ENCODE data around the gene ASXL1.

The ASXL1 gene

DNA sequence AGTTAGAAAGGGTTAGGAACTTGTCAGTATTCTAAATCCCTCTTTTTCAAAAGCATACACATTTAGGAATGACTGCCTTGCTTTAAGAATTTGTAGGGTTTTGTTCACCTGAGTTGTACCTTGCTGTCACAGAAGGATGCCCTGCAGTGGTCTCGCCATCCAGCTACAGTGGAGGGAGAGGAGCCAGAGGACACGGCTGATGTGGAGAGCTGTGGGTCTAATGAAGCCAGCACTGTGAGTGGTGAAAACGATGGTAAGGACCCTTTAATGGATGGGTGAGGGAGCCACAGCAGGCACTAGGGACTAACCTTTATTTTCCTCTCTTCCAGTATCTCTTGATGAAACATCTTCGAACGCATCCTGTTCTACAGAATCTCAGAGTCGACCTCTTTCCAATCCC, 69.9 kb downstream of the ASXL1 start:
- H3K9me3 ChIP-seq (ENCODE audit: insufficient read depth, low read depth, low read length) = no peaks in the 10 kb centered on the region
- no CpG with 5 or more reads among the region's 6 CpGs for WGBS (ENCODE audit: extremely low coverage, insufficient coverage, insufficient read length)

DNA sequence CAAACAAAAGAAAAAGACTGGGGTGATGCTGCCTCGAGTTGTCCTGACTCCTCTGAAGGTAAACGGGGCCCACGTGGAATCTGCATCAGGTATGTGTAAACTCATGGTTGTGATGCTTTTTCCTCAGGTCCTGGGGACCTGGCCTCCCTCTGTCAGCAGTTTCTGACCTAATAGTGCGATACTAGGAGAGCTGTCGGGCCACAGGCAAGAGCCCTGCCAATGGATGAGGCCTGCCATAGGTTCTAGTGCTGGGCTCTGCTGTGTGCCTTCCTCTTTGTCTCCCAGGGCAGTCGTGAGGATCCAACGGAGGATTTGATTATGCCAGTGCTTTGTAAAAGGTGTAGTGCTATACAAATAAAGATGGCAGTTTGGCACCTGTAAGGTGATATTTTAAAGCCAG, 71.2 kb downstream of the ASXL1 start:
- Histone ChIP-seq H4K91ac (ENCODE audit: low read depth, low read length) (no peak overlapping the region), H3K4me1 (ENCODE audit: control insufficient read depth in 1 of 2, insufficient read depth in 2 of 2, low read length in 2 of 2) (no peaks in the 10 kb centered on the region), H2BK120ac (ENCODE audit: insufficient read depth, low read length, poor library complexity) (no peak overlapping the region), H3K4me2 (ENCODE audit: low read length) (no peak overlapping the region), H3K79me2 (ENCODE audit: control insufficient read depth, insufficient read depth, low read length, poor library complexity) (no peaks in the 10 kb centered on the region), H2BK5ac (ENCODE audit: low read depth, low read length, poor library complexity) (no peak overlapping the region), H3K9ac (ENCODE audit: low read length) (no peak overlapping the region), H3K4ac (ENCODE audit: low read depth, low read length) (no peak overlapping the region), H3K36me3 (ENCODE audit: control insufficient read depth in 1 of 2, insufficient read depth in 2 of 2, low read length in 2 of 2) (peaks cover 32 to 54% of the 10 kb centered on the region in 2 experiments), H3K79me1 (ENCODE audit: low read length) (no peaks in the 10 kb centered on the region), H3K27me3 (ENCODE audit: insufficient read depth, low read length) (no peaks in the 10 kb centered on the region), H2BK12ac (ENCODE audit: low read length) (no peak overlapping the region), H2AFZ (ENCODE audit: insufficient read depth, low read length, poor library complexity) (no peak overlapping the region), H3K14ac (ENCODE audit: low read length) (no peak overlapping the region), H2AK5ac (ENCODE audit: low read length) (no peak overlapping the region), H3K18ac (ENCODE audit: low read length) (no peak overlapping the region), H3K4me3 (ENCODE audit: low read depth, low read length) (no peak overlapping the region), H4K8ac (ENCODE audit: low read depth, low read length) (no peak overlapping the region), H3K23ac (ENCODE audit: low read length) (no peak overlapping the region), H4K12ac (ENCODE audit: low read depth, low read length) (no peak overlapping the region), H3K27ac (ENCODE audit: low read depth, low read length) (no peak overlapping the region), H3K9me3 (ENCODE audit: insufficient read depth, low read depth, low read length) (no peaks in the 10 kb centered on the region)
- DNase-seq = no peak
- WGBS (ENCODE audit: extremely low coverage, insufficient coverage, insufficient read length) = no CpG with 5 or more reads among the region's 7 CpGs

More for the DNA sequence above, 69.9 kb downstream of the ASXL1 start:
- Histone ChIP-seq H3K4ac (ENCODE audit: low read depth, low read length) (no peak overlapping the region), H3K4me3 (ENCODE audit: low read depth, low read length) (no peak overlapping the region), H3K79me1 (ENCODE audit: low read length) (no peaks in the 10 kb centered on the region), H3K4me2 (ENCODE audit: low read length) (no peak overlapping the region), H4K8ac (ENCODE audit: low read depth, low read length) (no peak overlapping the region), H4K91ac (ENCODE audit: low read depth, low read length) (no peak overlapping the region), H2BK12ac (ENCODE audit: low read length) (no peak overlapping the region), H3K27me3 (ENCODE audit: insufficient read depth, low read length) (no peaks in the 10 kb centered on the region), H3K36me3 (ENCODE audit: control insufficient read depth in 1 of 2, insufficient read depth in 2 of 2, low read length in 2 of 2) (peaks cover 23 to 43% of the 10 kb centered on the region in 2 experiments), H2AK5ac (ENCODE audit: low read length) (no peak overlapping the region), H3K23ac (ENCODE audit: low read length) (no peak overlapping the region), H3K27ac (ENCODE audit: low read depth, low read length) (no peak overlapping the region), H4K12ac (ENCODE audit: low read depth, low read length) (no peak overlapping the region), H2AFZ (ENCODE audit: insufficient read depth, low read length, poor library complexity) (no peak overlapping the region), H3K18ac (ENCODE audit: low read length) (no peak overlapping the region), H2BK120ac (ENCODE audit: insufficient read depth, low read length, poor library complexity) (no peak overlapping the region), H2BK5ac (ENCODE audit: low read depth, low read length, poor library complexity) (no peak overlapping the region), H3K14ac (ENCODE audit: low read length) (no peak overlapping the region), H3K79me2 (ENCODE audit: control insufficient read depth, insufficient read depth, low read length, poor library complexity) (no peaks in the 10 kb centered on the region), H3K4me1 (ENCODE audit: control insufficient read depth in 1 of 2, insufficient read depth in 2 of 2, low read length in 2 of 2) (no peaks in the 10 kb centered on the region), H3K9ac (ENCODE audit: low read length) (no peak overlapping the region)
- no peak for DNase-seq

GRCh38 chr20:32429745-32430360, 71.7 kb downstream of the ASXL1 start:
- DNase-seq = no peak
- H4K12ac ChIP-seq (ENCODE audit: low read depth, low read length) = no peak overlapping the region
- H3K4me3 ChIP-seq (ENCODE audit: low read depth, low read length) = no peak overlapping the region
- H3K4me1 ChIP-seq (ENCODE audit: control insufficient read depth in 1 of 2, insufficient read depth in 2 of 2, low read length in 2 of 2) = no peaks in the 10 kb centered on the region
- no peak overlapping the region for H2AFZ ChIP-seq (ENCODE audit: insufficient read depth, low read length, poor library complexity)
- no peak overlapping the region for H2BK12ac ChIP-seq (ENCODE audit: low read length)
- no peaks in the 10 kb centered on the region for H3K9me3 ChIP-seq (ENCODE audit: insufficient read depth, low read depth, low read length)
- no peak overlapping the region for H3K23ac ChIP-seq (ENCODE audit: low read length)
- H2BK120ac ChIP-seq (ENCODE audit: insufficient read depth, low read length, poor library complexity) = no peak overlapping the region
- H2BK5ac ChIP-seq (ENCODE audit: low read depth, low read length, poor library complexity) = no peak overlapping the region
- H3K18ac ChIP-seq (ENCODE audit: low read length) = no peak overlapping the region
- no peak overlapping the region for H4K91ac ChIP-seq (ENCODE audit: low read depth, low read length)
- H4K8ac ChIP-seq (ENCODE audit: low read depth, low read length) = no peak overlapping the region
- no peak overlapping the region for H3K9ac ChIP-seq (ENCODE audit: low read length)
- H3K4me2 ChIP-seq (ENCODE audit: low read length) = no peak overlapping the region
- H2AK5ac ChIP-seq (ENCODE audit: low read length) = no peak overlapping the region
- H3K27me3 ChIP-seq (ENCODE audit: insufficient read depth, low read length) = no peaks in the 10 kb centered on the region
- H3K36me3 ChIP-seq (ENCODE audit: control insufficient read depth in 1 of 2, insufficient read depth in 2 of 2, low read length in 2 of 2) = peaks cover 38 to 59% of the 10 kb centered on the region in 2 experiments
- H3K79me1 ChIP-seq (ENCODE audit: low read length) = no peaks in the 10 kb centered on the region
- H3K27ac ChIP-seq (ENCODE audit: low read depth, low read length) = no peak overlapping the region
- H3K14ac ChIP-seq (ENCODE audit: low read length) = no peak overlapping the region
- WGBS (ENCODE audit: extremely low coverage, insufficient coverage, insufficient read length) = no CpG with 5 or more reads among the region's 16 CpGs
- no peak overlapping the region for H3K4ac ChIP-seq (ENCODE audit: low read depth, low read length)
- H3K79me2 ChIP-seq (ENCODE audit: control insufficient read depth, insufficient read depth, low read length, poor library complexity) = no peaks in the 10 kb centered on the region

- no peak overlapping the region for H3K14ac ChIP-seq (ENCODE audit: low read length)
- no peak overlapping the region for H2AK5ac ChIP-seq (ENCODE audit: low read length)
- H3K4me3 ChIP-seq (ENCODE audit: low read depth, low read length) = no peak overlapping the region
- H3K27me3 ChIP-seq (ENCODE audit: insufficient read depth, low read length) = no peaks in the 10 kb centered on the region
- H2BK5ac ChIP-seq (ENCODE audit: low read depth, low read length, poor library complexity) = no peak overlapping the region
- no peaks in the 10 kb centered on the region for H3K79me2 ChIP-seq (ENCODE audit: control insufficient read depth, insufficient read depth, low read length, poor library complexity)
- H3K27ac ChIP-seq (ENCODE audit: low read depth, low read length) = no peak overlapping the region
- no peak overlapping the region for H4K91ac ChIP-seq (ENCODE audit: low read depth, low read length)
- no peak overlapping the region for H3K9ac ChIP-seq (ENCODE audit: low read length)
- no peak overlapping the region for H2BK12ac ChIP-seq (ENCODE audit: low read length)
- no peak overlapping the region for H3K23ac ChIP-seq (ENCODE audit: low read length)
- no peak overlapping the region for H3K18ac ChIP-seq (ENCODE audit: low read length)
- WGBS (ENCODE audit: extremely low coverage, insufficient coverage, insufficient read length) = no CpG with 5 or more reads among the region's 12 CpGs
- H2BK120ac ChIP-seq (ENCODE audit: insufficient read depth, low read length, poor library complexity) = no peak overlapping the region
- no peaks in the 10 kb centered on the region for H3K9me3 ChIP-seq (ENCODE audit: insufficient read depth, low read depth, low read length)
- no peak overlapping the region for H4K12ac ChIP-seq (ENCODE audit: low read depth, low read length)
- no peak overlapping the region for H3K4me2 ChIP-seq (ENCODE audit: low read length)
- H3K36me3 ChIP-seq (ENCODE audit: control insufficient read depth in 1 of 2, insufficient read depth in 2 of 2, low read length in 2 of 2) = peaks cover 54 to 75% of the 10 kb centered on the region in 2 experiments
- H3K4ac ChIP-seq (ENCODE audit: low read depth, low read length) = no peak overlapping the region
- no peaks in the 10 kb centered on the region for H3K4me1 ChIP-seq (ENCODE audit: control insufficient read depth in 1 of 2, insufficient read depth in 2 of 2, low read length in 2 of 2)
- H2AFZ ChIP-seq (ENCODE audit: insufficient read depth, low read length, poor library complexity) = no peak overlapping the region
- H3K79me1 ChIP-seq (ENCODE audit: low read length) = no peaks in the 10 kb centered on the region
- no peak for DNase-seq
- H4K8ac ChIP-seq (ENCODE audit: low read depth, low read length) = no peak overlapping the region
Measured at GRCh38 chr20:32431457-32431856, 73.3 kb downstream of the ASXL1 start.

Measured in trophoblast cell (in vitro differentiated cells and primary cell).